HEK293 (cell line): ENCODE measurements around the gene RTKN.

Source experiments
- CTCF ChIA-PET: fragments of 350-600 bp; formaldehyde crosslinking; extraction: SDS; loops from one replicate; lab custom pipeline; 2021; ENCODE audit warnings: antibody characterized with exemption; lab: Yijun Ruan, JAX
- POLR2A ChIA-PET: fragments of 300-600 bp; formaldehyde crosslinking; extraction: SDS; loops from one replicate; lab custom pipeline; 2020; ENCODE audit warnings: antibody characterized with exemption, inconsistent platforms; lab: Yijun Ruan, JAX
- H3K27ac ChIP-seq: fragments of 200-500 bp; sonication (Bioruptor generic); 2 replicates; pipeline ENCODE4 v1.5.1; 2014; ENCODE audit warnings: low read depth, low read length, control low read depth, inconsistent platforms; ENCODE audit errors: extremely low read depth
- H3K36me3 ChIP-seq, 2 experiments: fragments of 200-500 bp in 1 of 2; sonication (Bioruptor generic) in 1 of 2; 1 replicate in 1 of 2; 2 replicates in 1 of 2; pipeline ENCODE4 v1.5.1; 2014 to 2017; ENCODE audit warnings: inconsistent platforms in 2 of 2, low read length in 2 of 2; ENCODE audit not compliant: control insufficient read depth in 2 of 2, insufficient read depth in 1 of 2
- H3K4me1 ChIP-seq: fragments of 200-500 bp; sonication (Bioruptor generic); 2 replicates; pipeline ENCODE4 v1.5.1; 2014; ENCODE audit warnings: mild to moderate bottlenecking, low read length, inconsistent platforms; ENCODE audit not compliant: control insufficient read depth, insufficient read depth
- H3K4me3 ChIP-seq: 2 replicates; pipeline ENCODE4 v1.5.1; 2011; ENCODE audit warnings: low read depth, mild to moderate bottlenecking, control low read depth, low read length, moderate library complexity
- H3K9me3 ChIP-seq: fragments of 200-500 bp; sonication (Bioruptor generic); 2 replicates; pipeline ENCODE4 v1.5.1; 2014; ENCODE audit warnings: low read depth, low read length, inconsistent platforms; ENCODE audit not compliant: control insufficient read depth, insufficient read depth
- EGR2 ChIP-seq: fragments of 450-650 bp; formaldehyde crosslinking; IDR thresholded peaks from 2 replicates; pipeline ENCODE4 v1.5.1; 2016; ENCODE audit warnings: low read depth, missing biosample characterization, missing genetic modification characterization
- ELK4 ChIP-seq: IDR thresholded peaks from 2 replicates; pipeline ENCODE4 v1.6.1; 2011; ENCODE audit warnings: mild to moderate bottlenecking, low read depth, low read length, borderline replicate concordance
- GLI4 ChIP-seq: fragments of 450-650 bp; formaldehyde crosslinking; IDR thresholded peaks from 2 replicates; pipeline ENCODE4 v1.5.1; 2016; ENCODE audit warnings: missing biosample characterization, missing genetic modification characterization
- HOXA7 ChIP-seq: sonication (generic); formaldehyde crosslinking; IDR thresholded peaks from 2 replicates; pipeline ENCODE4 v1.8.1; 2022; ENCODE audit warnings: missing genetic modification reagents, borderline replicate concordance
- MEIS1 ChIP-seq: sonication (generic); formaldehyde crosslinking; IDR thresholded peaks from 2 replicates; pipeline ENCODE4 v1.8.1; 2022; ENCODE audit warnings: missing genetic modification reagents, mild to moderate bottlenecking, borderline replicate concordance
- REPIN1 ChIP-seq: fragments of 450-650 bp; formaldehyde crosslinking; IDR thresholded peaks from 2 replicates; pipeline ENCODE4 v1.5.1; 2017; ENCODE audit warnings: missing biosample characterization, missing genetic modification characterization, low read depth
- SP2 ChIP-seq: fragments of 450-650 bp; formaldehyde crosslinking; IDR thresholded peaks from 2 replicates; pipeline ENCODE4 v1.5.1; 2016; ENCODE audit warnings: missing biosample characterization, missing genetic modification characterization
- ZNF146 ChIP-seq: fragments of 450-650 bp; formaldehyde crosslinking; IDR thresholded peaks from 2 replicates; pipeline ENCODE4 v1.5.1; 2016; ENCODE audit warnings: missing biosample characterization, missing genetic modification characterization
- ZNF335 ChIP-seq: fragments of 450-650 bp; formaldehyde crosslinking; conservative IDR thresholded peaks from 2 replicates; pipeline ENCODE4 v1.5.1; 2016; ENCODE audit warnings: missing biosample characterization, missing genetic modification characterization
- ZNF354C ChIP-seq: fragments of 450-650 bp; formaldehyde crosslinking; IDR thresholded peaks from 2 replicates; pipeline ENCODE4 v1.5.1; 2016; ENCODE audit warnings: missing biosample characterization, missing genetic modification characterization, low read depth, borderline replicate concordance
- ZNF366 ChIP-seq: fragments of 450-650 bp; formaldehyde crosslinking; conservative IDR thresholded peaks from 2 replicates; pipeline ENCODE4 v1.5.1; 2016; ENCODE audit warnings: missing biosample characterization, missing genetic modification characterization
- ZNF501 ChIP-seq: fragments of 450-650 bp; formaldehyde crosslinking; IDR thresholded peaks from 2 replicates; pipeline ENCODE4 v1.5.1; 2016; ENCODE audit warnings: missing biosample characterization, missing genetic modification characterization
- ZNF510 ChIP-seq: fragments of 450-650 bp; formaldehyde crosslinking; IDR thresholded peaks from 2 replicates; pipeline ENCODE4 v1.5.1; 2018; ENCODE audit warnings: mild to moderate bottlenecking, missing genetic modification characterization, missing biosample characterization; ENCODE audit not compliant: insufficient replicate concordance
- ZNF580 ChIP-seq: fragments of 450-650 bp; formaldehyde crosslinking; IDR thresholded peaks from 2 replicates; pipeline ENCODE4 v1.5.1; 2016; ENCODE audit warnings: missing biosample characterization, missing genetic modification characterization
- ZNF747 ChIP-seq: fragments of 450-650 bp; formaldehyde crosslinking; IDR thresholded peaks from 2 replicates; pipeline ENCODE4 v1.5.1; 2016; ENCODE audit warnings: missing biosample characterization, missing genetic modification characterization
- ZNF768 ChIP-seq: fragments of 450-650 bp; formaldehyde crosslinking; IDR thresholded peaks from 2 replicates; pipeline ENCODE4 v1.5.1; 2018; ENCODE audit warnings: missing biosample characterization, mild to moderate bottlenecking, missing genetic modification characterization
- ZNF776 ChIP-seq: fragments of 450-650 bp; formaldehyde crosslinking; IDR thresholded peaks from 2 replicates; pipeline ENCODE4 v1.5.0; 2017; ENCODE audit warnings: missing biosample characterization, missing genetic modification characterization, borderline replicate concordance
- ZSCAN23 ChIP-seq: fragments of 450-650 bp; formaldehyde crosslinking; IDR thresholded peaks from 2 replicates; pipeline ENCODE4 v1.5.1; 2016; ENCODE audit warnings: missing biosample characterization, missing genetic modification characterization
- ZSCAN30 ChIP-seq: fragments of 450-650 bp; IDR thresholded peaks from 2 replicates; pipeline ENCODE4 v1.5.1; 2018; ENCODE audit warnings: missing biosample characterization, mild to moderate bottlenecking, missing genetic modification characterization, moderate library complexity
- TF ChIP-seq, protein P1 (sequence below): fragments of 450-650 bp; IDR thresholded peaks from 2 replicates; pipeline ENCODE4 v1.5.1; 2018; ENCODE audit warnings: missing biosample characterization, missing genetic modification characterization
- TF ChIP-seq, protein P2 (sequence below): fragments of 450-650 bp; formaldehyde crosslinking; conservative IDR thresholded peaks from 2 replicates; pipeline ENCODE4 v1.5.1; 2016; ENCODE audit warnings: low read depth, missing biosample characterization, missing genetic modification characterization
- TF ChIP-seq, protein P3 (sequence below): fragments of 450-650 bp; formaldehyde crosslinking; optimal IDR thresholded peaks from 2 replicates; pipeline ENCODE3; 2016; ENCODE audit warnings: missing biosample characterization, mild to moderate bottlenecking, missing genetic modification characterization
- TF ChIP-seq, protein P4 (sequence below): fragments of 450-650 bp; formaldehyde crosslinking; IDR thresholded peaks from 2 replicates; pipeline ENCODE4 v1.5.1; 2016; ENCODE audit warnings: missing biosample characterization, missing genetic modification characterization

Gene RTKN

DNA sequence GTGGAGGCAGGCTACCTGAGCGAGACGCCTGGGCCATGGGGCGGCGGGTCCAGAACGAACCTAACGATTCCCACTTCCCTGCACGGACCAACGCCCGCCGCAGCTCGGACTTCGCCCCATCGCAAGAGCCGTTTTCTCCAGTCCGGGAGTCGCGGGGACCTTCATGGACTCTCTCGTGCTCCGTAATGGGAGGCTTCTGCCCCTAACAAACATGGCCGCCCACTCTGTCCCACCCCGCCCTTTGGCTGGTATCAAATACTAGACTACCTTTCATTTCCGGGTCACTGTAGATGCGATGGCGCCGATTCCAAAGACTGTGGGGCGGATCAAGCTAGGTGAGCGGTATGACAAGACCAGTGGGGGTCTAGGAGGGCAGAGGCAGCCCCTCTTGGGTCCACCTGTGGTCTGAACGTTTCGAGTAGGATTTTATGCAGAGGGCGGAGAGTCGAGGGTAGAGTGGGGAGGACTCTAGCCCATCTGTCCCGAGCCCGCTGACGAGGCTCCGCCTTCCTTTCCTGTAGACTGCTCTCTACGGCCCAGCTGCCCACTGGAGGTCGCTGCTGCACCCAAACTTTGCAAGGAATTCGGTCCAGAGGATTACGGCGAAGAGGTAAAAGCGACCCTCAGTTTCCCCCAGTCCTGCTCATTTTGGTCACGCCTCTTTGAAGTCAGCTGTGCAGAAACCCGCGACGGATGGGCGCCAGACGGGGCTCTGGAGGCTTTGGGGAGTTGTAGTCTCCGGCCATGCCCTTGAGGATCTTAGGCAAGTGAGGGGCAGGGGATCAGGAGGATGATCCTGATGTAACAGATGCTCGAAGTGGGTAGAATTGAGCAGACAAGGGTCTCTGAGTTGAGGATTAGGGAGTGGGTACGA lies 41.3 kb upstream of the RTKN start, which contains the start of the genes CCDC142 and TTC31 (continued):
- TF ChIP-seq ZNF501: peak; percentile 82; the same call in 1 of the 2 replicates
- no peak for TF ChIP-seq ZNF768 (tag by site-specific recombination)
- TF ChIP-seq ELK4: no peak
- no peak for TF ChIP-seq HOXA7 (CRISPR knock-in tag)
- TF ChIP-seq, protein P1, sequence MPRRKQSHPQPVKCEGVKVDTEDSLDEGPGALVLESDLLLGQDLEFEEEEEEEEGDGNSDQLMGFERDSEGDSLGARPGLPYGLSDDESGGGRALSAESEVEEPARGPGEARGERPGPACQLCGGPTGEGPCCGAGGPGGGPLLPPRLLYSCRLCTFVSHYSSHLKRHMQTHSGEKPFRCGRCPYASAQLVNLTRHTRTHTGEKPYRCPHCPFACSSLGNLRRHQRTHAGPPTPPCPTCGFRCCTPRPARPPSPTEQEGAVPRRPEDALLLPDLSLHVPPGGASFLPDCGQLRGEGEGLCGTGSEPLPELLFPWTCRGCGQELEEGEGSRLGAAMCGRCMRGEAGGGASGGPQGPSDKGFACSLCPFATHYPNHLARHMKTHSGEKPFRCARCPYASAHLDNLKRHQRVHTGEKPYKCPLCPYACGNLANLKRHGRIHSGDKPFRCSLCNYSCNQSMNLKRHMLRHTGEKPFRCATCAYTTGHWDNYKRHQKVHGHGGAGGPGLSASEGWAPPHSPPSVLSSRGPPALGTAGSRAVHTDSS (tag by site-specific recombination): no peak
- TF ChIP-seq GLI4 (tag by site-specific recombination): no peak
- TF ChIP-seq ZNF146 (tag by site-specific recombination): no peak
- TF ChIP-seq MEIS1: no peak
- TF ChIP-seq ZNF335: peak; percentile 92
- no peak for TF ChIP-seq ZNF580
- TF ChIP-seq, protein P2, sequence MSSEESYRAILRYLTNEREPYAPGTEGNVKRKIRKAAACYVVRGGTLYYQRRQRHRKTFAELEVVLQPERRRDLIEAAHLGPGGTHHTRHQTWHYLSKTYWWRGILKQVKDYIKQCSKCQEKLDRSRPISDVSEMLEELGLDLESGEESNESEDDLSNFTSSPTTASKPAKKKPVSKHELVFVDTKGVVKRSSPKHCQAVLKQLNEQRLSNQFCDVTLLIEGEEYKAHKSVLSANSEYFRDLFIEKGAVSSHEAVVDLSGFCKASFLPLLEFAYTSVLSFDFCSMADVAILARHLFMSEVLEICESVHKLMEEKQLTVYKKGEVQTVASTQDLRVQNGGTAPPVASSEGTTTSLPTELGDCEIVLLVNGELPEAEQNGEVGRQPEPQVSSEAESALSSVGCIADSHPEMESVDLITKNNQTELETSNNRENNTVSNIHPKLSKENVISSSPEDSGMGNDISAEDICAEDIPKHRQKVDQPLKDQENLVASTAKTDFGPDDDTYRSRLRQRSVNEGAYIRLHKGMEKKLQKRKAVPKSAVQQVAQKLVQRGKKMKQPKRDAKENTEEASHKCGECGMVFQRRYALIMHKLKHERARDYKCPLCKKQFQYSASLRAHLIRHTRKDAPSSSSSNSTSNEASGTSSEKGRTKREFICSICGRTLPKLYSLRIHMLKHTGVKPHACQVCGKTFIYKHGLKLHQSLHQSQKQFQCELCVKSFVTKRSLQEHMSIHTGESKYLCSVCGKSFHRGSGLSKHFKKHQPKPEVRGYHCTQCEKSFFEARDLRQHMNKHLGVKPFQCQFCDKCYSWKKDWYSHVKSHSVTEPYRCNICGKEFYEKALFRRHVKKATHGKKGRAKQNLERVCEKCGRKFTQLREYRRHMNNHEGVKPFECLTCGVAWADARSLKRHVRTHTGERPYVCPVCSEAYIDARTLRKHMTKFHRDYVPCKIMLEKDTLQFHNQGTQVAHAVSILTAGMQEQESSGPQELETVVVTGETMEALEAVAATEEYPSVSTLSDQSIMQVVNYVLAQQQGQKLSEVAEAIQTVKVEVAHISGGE: peak; percentile 89
- no peak for TF ChIP-seq ZNF510 (tag by site-specific recombination)
- TF ChIP-seq ZSCAN30 (tag by site-specific recombination): peak; percentile 10
- no peak for TF ChIP-seq ZNF776 (tag by site-specific recombination)
- TF ChIP-seq REPIN1 (tag by site-specific recombination): no peak
- no peak for TF ChIP-seq ZNF366 (tag by site-specific recombination)

DNA sequence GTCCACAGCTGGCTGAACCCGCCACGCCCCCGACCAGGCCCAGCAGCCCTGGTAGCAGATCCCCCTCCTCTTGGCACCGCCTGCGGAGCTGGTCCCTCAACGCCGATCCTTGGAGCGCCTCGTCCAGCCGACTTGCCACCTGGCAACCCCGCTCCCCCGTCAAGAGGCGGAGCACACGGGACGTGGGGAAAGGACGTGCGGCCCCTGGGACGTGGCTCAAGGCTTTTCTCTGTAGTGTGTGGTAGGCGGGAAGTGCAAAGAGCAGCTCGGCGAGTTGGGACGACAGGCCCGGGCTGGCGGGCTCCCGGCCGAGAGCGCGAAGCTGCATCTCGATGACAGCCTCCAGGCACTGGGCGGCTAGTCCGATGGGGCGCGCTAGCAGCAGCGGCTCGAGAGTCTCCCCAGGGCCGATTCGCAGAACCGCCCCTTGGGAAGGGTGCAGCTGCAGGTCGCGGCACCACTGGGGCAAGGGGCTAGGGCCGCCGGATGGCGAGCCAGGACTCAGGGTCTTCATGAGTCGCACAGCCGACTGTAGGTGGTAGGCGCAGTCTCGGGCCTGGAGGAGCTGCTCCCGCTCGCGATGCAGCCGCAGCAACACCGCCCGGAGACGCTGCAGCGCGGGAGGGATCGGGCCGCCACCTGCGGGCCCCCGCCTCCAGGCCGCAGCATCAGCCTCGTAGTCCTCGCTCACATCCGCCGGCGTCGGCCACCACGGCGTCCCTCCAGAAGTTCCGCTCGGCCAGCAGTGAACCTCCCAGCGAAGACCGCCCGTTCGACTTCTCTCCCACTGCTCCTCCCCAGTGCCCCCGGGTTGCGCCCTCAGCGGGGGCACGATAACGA lies 40.4 kb upstream of the RTKN start:
- peaks cover 50 to 54% of the 10 kb centered on the region in 2 experiments for H3K36me3 ChIP-seq
- POLR2A ChIA-PET: interaction anchor here (0.8 to 4.0 kb wide), 19 partner anchors 10 to 745 kb away, joined by 3 to 37 read pairs (median 4); partner anchors contain the start of genes AUP1, DQX1, HTRA2 and INO80B
- H3K9me3 ChIP-seq: no peaks in the 10 kb centered on the region
- CTCF ChIA-PET: interaction anchor here (0.8 to 5.0 kb wide), 15 partner anchors 9 to 119 kb away, joined by 3 to 72 read pairs (median 4); partner anchors contain the start of genes AUP1, HTRA2 and MRPL53
- no peaks in the 10 kb centered on the region for H3K4me1 ChIP-seq
- peak overlapping the region; percentile 92 for H3K4me3 ChIP-seq
- H3K27ac ChIP-seq: peak overlapping the region; percentile 74
- TF ChIP-seq SP2 (tag by site-specific recombination): peak; percentile 23
- no peak for TF ChIP-seq ZSCAN23 (tag by site-specific recombination)
- TF ChIP-seq, protein P3, sequence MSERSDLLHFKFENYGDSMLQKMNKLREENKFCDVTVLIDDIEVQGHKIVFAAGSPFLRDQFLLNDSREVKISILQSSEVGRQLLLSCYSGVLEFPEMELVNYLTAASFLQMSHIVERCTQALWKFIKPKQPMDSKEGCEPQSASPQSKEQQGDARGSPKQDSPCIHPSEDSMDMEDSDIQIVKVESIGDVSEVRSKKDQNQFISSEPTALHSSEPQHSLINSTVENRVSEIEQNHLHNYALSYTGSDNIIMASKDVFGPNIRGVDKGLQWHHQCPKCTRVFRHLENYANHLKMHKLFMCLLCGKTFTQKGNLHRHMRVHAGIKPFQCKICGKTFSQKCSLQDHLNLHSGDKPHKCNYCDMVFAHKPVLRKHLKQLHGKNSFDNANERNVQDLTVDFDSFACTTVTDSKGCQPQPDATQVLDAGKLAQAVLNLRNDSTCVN (tag by site-specific recombination): peak; percentile 84
- TF ChIP-seq EGR2 (tag by site-specific recombination): 0 out of 2 replicates have a peak, but pooled peaks have one; percentile 5
- no peak for TF ChIP-seq ZNF354C (tag by site-specific recombination)
- no peak for TF ChIP-seq ZNF747
- TF ChIP-seq, protein P4, sequence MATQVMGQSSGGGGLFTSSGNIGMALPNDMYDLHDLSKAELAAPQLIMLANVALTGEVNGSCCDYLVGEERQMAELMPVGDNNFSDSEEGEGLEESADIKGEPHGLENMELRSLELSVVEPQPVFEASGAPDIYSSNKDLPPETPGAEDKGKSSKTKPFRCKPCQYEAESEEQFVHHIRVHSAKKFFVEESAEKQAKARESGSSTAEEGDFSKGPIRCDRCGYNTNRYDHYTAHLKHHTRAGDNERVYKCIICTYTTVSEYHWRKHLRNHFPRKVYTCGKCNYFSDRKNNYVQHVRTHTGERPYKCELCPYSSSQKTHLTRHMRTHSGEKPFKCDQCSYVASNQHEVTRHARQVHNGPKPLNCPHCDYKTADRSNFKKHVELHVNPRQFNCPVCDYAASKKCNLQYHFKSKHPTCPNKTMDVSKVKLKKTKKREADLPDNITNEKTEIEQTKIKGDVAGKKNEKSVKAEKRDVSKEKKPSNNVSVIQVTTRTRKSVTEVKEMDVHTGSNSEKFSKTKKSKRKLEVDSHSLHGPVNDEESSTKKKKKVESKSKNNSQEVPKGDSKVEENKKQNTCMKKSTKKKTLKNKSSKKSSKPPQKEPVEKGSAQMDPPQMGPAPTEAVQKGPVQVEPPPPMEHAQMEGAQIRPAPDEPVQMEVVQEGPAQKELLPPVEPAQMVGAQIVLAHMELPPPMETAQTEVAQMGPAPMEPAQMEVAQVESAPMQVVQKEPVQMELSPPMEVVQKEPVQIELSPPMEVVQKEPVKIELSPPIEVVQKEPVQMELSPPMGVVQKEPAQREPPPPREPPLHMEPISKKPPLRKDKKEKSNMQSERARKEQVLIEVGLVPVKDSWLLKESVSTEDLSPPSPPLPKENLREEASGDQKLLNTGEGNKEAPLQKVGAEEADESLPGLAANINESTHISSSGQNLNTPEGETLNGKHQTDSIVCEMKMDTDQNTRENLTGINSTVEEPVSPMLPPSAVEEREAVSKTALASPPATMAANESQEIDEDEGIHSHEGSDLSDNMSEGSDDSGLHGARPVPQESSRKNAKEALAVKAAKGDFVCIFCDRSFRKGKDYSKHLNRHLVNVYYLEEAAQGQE (tag by site-specific recombination): no peak
